SK-N-MC (cell line): ENCODE measurements around the gene CAMTA1.

Experiments used
- EZH2 ChIP-seq: fragments of 200-600 bp; sonication (generic); IDR thresholded peaks from one replicate; pipeline ENCODE4 v1.6.1; 2017; ENCODE audit warnings: antibody characterized with exemption
- FOXP2 ChIP-seq: optimal IDR thresholded peaks from 2 replicates; pipeline ENCODE3; 2011; ENCODE audit warnings: mild to moderate bottlenecking, moderate library complexity; ENCODE audit not compliant: insufficient read depth; ENCODE audit errors: extremely low read length, control extremely low read depth
- POLR2AphosphoS5 ChIP-seq: IDR thresholded peaks from 2 replicates; pipeline ENCODE4 v1.6.1; 2012; ENCODE audit warnings: mild to moderate bottlenecking, low read depth, low read length, borderline replicate concordance

- TF ChIP-seq POLR2AphosphoS5 (no peak), EZH2 (no peak), FOXP2 (no peak)
Observed at GRCh38 chr1:7350804-7351203, 565.5 kb downstream of the CAMTA1 start.
